K562 (cell line): ENCODE data around the gene GSS. TPM values are rescaled to one million over a fixed set of nuclear protein-coding genes. Genes with fewer than 3 reads are reported as not detected.

Experiments
- ATAC-seq: fragments of 200-7000 bp; cut with Tn5 transposase; 3 replicates; pipeline ENCODE4 v1.9.1; 2020; ENCODE audit warnings: moderate library complexity
- BruUV-seq: library from RNA; stranded (reverse); fragments of 400-500 nt; replicated peaks from 2 replicates; lab custom pipeline; 2021; lab: Mats Ljungman, UMichigan
- CTCF ChIA-PET: fragments of 300-600 bp; formaldehyde crosslinking; extraction: SDS; loops from one replicate; lab custom pipeline; 2021; ENCODE audit warnings: low intra/inter-chr PET ratio; lab: Yijun Ruan, JAX
- POLR2A ChIA-PET: fragments of 300-600, 350-650 bp; sonication (Branson Sonifier 250); formaldehyde crosslinking; extraction: SDS; loops from one replicate; lab custom pipeline; 2021; ENCODE audit warnings: antibody characterized with exemption, inconsistent platforms; lab: Yijun Ruan, JAX
- DNase-seq, 4 experiments: peaks; one replicate each; pipeline versions ENCODE4 v3.0.0 to v3.0.0-alpha.2; 2011 to 2018; ENCODE audit warnings: low spot score in 3 of 4, mixed read lengths in 3 of 4; ENCODE audit errors: extremely low read depth in 1 of 4
- FAIRE-seq: peaks from 2 replicates; lab custom pipeline; 2011; peaks lifted over from hg19 to GRCh38; lab: Jason Lieb, UNC
- H2AFZ ChIP-seq: 2 replicates; pipeline ENCODE4 v1.6.0; 2011; ENCODE audit warnings: low read depth, low read length, control low read depth, inconsistent platforms
- H3K27ac ChIP-seq: fragments of 200-600 bp; 3 replicates; pipeline ENCODE4 v1.8.0; 2011; ENCODE audit warnings: low read depth, mild to moderate bottlenecking, control low read depth, inconsistent platforms, low read length, moderate library complexity, mixed read lengths; ENCODE audit errors: extremely low read depth
- H3K27me3 ChIP-seq, 2 experiments: fragments of 300-600 bp in 1 of 2; 2 replicates in 1 of 2; 3 replicates in 1 of 2; pipeline versions ENCODE4 v1.6.0 to v1.8.0; 2011; ENCODE audit warnings: inconsistent platforms in 2 of 2, low read length in 2 of 2, mild to moderate bottlenecking in 1 of 2, mixed read lengths in 1 of 2, moderate library complexity in 1 of 2; ENCODE audit not compliant: control insufficient read depth in 2 of 2, insufficient read depth in 2 of 2
- H3K36me3 ChIP-seq: fragments of 300-600 bp; 3 replicates; pipeline ENCODE4 v1.8.0; 2011; ENCODE audit warnings: mild to moderate bottlenecking, low read length, inconsistent platforms; ENCODE audit not compliant: control insufficient read depth, insufficient read depth
- H3K4me1 ChIP-seq, 2 experiments: fragments of 200-600 bp in 1 of 2; replicated peaks in 1 of 2; 2 replicates in 1 of 2; 3 replicates in 1 of 2; pipeline versions ENCODE4 v1.5.1 to v1.8.0; 2011; ENCODE audit warnings: inconsistent platforms in 2 of 2, low read length in 2 of 2, mild to moderate bottlenecking in 1 of 2, mixed read lengths in 1 of 2, moderate library complexity in 1 of 2; ENCODE audit not compliant: control insufficient read depth in 2 of 2, insufficient read depth in 2 of 2
- H3K4me2 ChIP-seq: 2 replicates; pipeline ENCODE4 v1.6.1; 2011; ENCODE audit warnings: low read length, control low read depth, inconsistent platforms, mixed read lengths; ENCODE audit not compliant: insufficient read depth
- H3K4me3 ChIP-seq: fragments of 200-600 bp; sonication (generic), shearing (Covaris generic); 2 replicates; pipeline ENCODE4 v1.5.1; 2016; ENCODE audit warnings: control low read depth, inconsistent platforms
- H3K79me2 ChIP-seq: fragments of 200-600 bp; 3 replicates; pipeline ENCODE4 v1.8.0; 2011; ENCODE audit warnings: low read length, inconsistent platforms; ENCODE audit not compliant: control insufficient read depth, insufficient read depth
- H3K9ac ChIP-seq, 2 experiments: 2 replicates each; pipeline versions ENCODE4 v1.6.0 to v1.6.1; 2011; ENCODE audit warnings: low read depth in 2 of 2, low read length in 2 of 2, control low read depth in 1 of 2, inconsistent platforms in 1 of 2, mild to moderate bottlenecking in 1 of 2, mixed read lengths in 1 of 2; ENCODE audit not compliant: insufficient read depth in 1 of 2
- H3K9me1 ChIP-seq: one replicate; pipeline ENCODE4 v1.6.0; 2011; ENCODE audit warnings: inconsistent platforms, mild to moderate bottlenecking, low read length, moderate library complexity; ENCODE audit not compliant: control insufficient read depth, insufficient read depth
- H3K9me3 ChIP-seq: replicated peaks from 2 replicates; pipeline ENCODE4 v1.5.1; 2011; ENCODE audit warnings: low read depth, low read length, inconsistent platforms; ENCODE audit not compliant: control insufficient read depth, insufficient read depth
- H4K20me1 ChIP-seq: replicated peaks from 2 replicates; pipeline ENCODE4 v1.6.1; 2011; ENCODE audit warnings: low read length, inconsistent platforms, mixed read lengths; ENCODE audit not compliant: control insufficient read depth, insufficient read depth
- ARID3A ChIP-seq: IDR thresholded peaks from 2 replicates; pipeline ENCODE4 v1.6.1; 2012; ENCODE audit warnings: low read depth, low read length, improper control_type of control experiment, borderline replicate concordance
- CHD7 ChIP-seq: fragments of 200-600 bp; sonication (generic); IDR thresholded peaks from one replicate; pipeline ENCODE4 v1.6.1; 2012; ENCODE audit warnings: mild to moderate bottlenecking, low read depth, low read length, inconsistent platforms
- ELF4 ChIP-seq: fragments of 450-650 bp; formaldehyde crosslinking; IDR thresholded peaks from 2 replicates; pipeline ENCODE4 v1.4.0; 2022; ENCODE audit warnings: missing genetic modification characterization
- MEF2D ChIP-seq: conservative IDR thresholded peaks from 2 replicates; pipeline ENCODE4 v1.6.1; 2016; ENCODE audit warnings: low read depth, missing genetic modification characterization, missing compliant biosample characterization
- MXI1 ChIP-seq: IDR thresholded peaks from 2 replicates; pipeline ENCODE4 v1.6.1; 2011; ENCODE audit warnings: low read depth, mild to moderate bottlenecking, improper control_type of control experiment, low read length
- MYNN ChIP-seq, 2 experiments: sonication (generic); formaldehyde crosslinking in 1 of 2; IDR thresholded peaks; 2 replicates each; pipeline versions ENCODE4 v1.5.0 to v1.6.1; 2016 to 2020; ENCODE audit warnings: antibody characterized with exemption in 1 of 2, missing genetic modification reagents in 1 of 2
- POLR2A ChIP-seq: fragments of 450-650 bp; conservative IDR thresholded peaks from 2 replicates; pipeline ENCODE4 v1.6.1; 2016
- POLR2B ChIP-seq: fragments of 450-650 bp; IDR thresholded peaks from 2 replicates; pipeline ENCODE4 v1.6.1; 2018; ENCODE audit warnings: low read depth; ENCODE audit not compliant: partially characterized antibody
- ZNF780A ChIP-seq: fragments of 250-450 bp; sonication (Bioruptor Pico); IDR thresholded peaks from 2 replicates; pipeline ENCODE4 v1.5.0; 2021; ENCODE audit warnings: mild to moderate bottlenecking
- WGBS: fragments of 100-300 bp; shearing (Covaris generic); methylation state at CpG from one replicate; pipeline ENCODE4 v1.1.6; 2016; ENCODE audit warnings: low coverage, mixed read lengths; ENCODE audit not compliant: insufficient coverage; ENCODE audit errors: missing lambda C conversion rate; 5-methylcytosine and 5-hydroxymethylcytosine counted together
- in situ Hi-C: fragments of 300-500 bp; cut with MboI; formaldehyde crosslinking; loops from 4 replicates; pipeline ENCODE4 v1.15.0; 2018; ENCODE audit warnings: inconsistent platforms, mixed read lengths
- intact Hi-C: fragments of 100-400 bp; cut with micrococcal nuclease; formaldehyde crosslinking; loops from 2 replicates; pipeline ENCODE4 v1.14.2; 2022
- polyA plus RNA-seq, 8 experiments: library from polyadenylated mRNA; depleted of rRNA in 4 of 8; stranded (reverse) in 5 of 8; unstranded in 3 of 8; fragments of >200 nt; fragmentation: Nextera tagmentation in 2 of 8; fragmentation: Illumina TruSeq in 1 of 8; extraction: Ambion mirVana in 2 of 8; extraction: Trizol in 1 of 8; gene quantifications; 2 replicates each; pipeline versions ENCODE4 v1.2.1 to v1.2.3, GENCODE V29; 2011 to 2014; ENCODE audit warnings: inconsistent platforms in 1 of 8, missing spikeins in 1 of 8
- total RNA-seq, 7 experiments: library from RNA; depleted of rRNA in 6 of 7; stranded (reverse); fragments of >200 nt in 6 of 7; fragmentation: Illumina TruSeq in 2 of 7; extraction: Trizol in 2 of 7; gene quantifications; 2 replicates each; pipeline versions ENCODE4 v1.2.1 to v1.2.3, GENCODE V29; 2011 to 2021; ENCODE audit warnings: low replicate concordance in 1 of 7
- TF ChIP-seq, protein P1 (sequence below): sonication (generic); formaldehyde crosslinking; IDR thresholded peaks from 2 replicates; pipeline ENCODE4 v1.9.0; 2022; ENCODE audit warnings: mild to moderate bottlenecking, missing genetic modification reagents

GSS gene
- total and polyA plus RNA-seq, 9 of the 15 experiments (the other 6 are each of a cell fraction or from before 2014, with no cell fraction given) = 18.4 to 165 (median 89.4) TPM

DNA sequence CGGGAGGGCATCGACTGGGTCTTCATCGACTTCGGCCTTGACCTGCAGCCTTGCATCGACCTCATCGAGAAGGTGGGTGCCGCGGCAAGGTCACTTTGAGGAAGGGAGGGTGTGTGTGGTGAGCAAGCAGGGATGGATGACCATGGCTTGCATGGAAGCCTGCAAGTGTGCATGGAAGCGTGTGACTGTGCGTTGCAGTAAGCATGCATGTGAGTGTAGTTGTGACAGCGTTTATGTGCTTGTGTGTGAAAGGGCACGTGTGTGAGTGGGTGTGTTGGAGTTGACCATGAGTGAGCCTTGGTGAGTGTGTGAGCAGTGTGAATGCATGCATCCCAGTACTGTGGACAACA, 32.6 kb upstream of the GSS start:
- Histone ChIP-seq H4K20me1 (peaks cover 4% of the 10 kb centered on the region; the same call in 1 of the 2 replicates), H3K9me3 (no peaks in the 10 kb centered on the region), H3K79me2 (no peaks in the 10 kb centered on the region), H3K4me1 (peaks cover 0 to 42% of the 10 kb centered on the region in 2 experiments; a peak in 3 of 5 replicates), H2AFZ (no peak overlapping the region), H3K9me1 (no peaks in the 10 kb centered on the region), H3K36me3 (no peaks in the 10 kb centered on the region; the same call in 2 of the 3 replicates), H3K4me2 (no peak overlapping the region), H3K27me3 (no peaks in the 10 kb centered on the region), H3K9ac (no peak overlapping the region), H3K4me3 (no peak overlapping the region), H3K27ac (no peak overlapping the region)
- intact Hi-C loops (no loop called here), in situ Hi-C loops (no loop called here)
- FAIRE-seq = peak; percentile 51
- BruUV-seq = no TSS peak
- WGBS = 68% methylated on average over 12 of the region's 12 CpGs
- ATAC-seq = no peak
- ChIA-PET CTCF (no interaction called here), POLR2A (interaction anchor here (0.6 to 1.4 kb wide), 5 partner anchors 10 to 823 kb away, joined by 3 to 5 read pairs (median 3); no protein-coding TSS in a partner anchor)
- no peak for DNase-seq
- TF ChIP-seq MEF2D (tag) (no peak), ELF4 (CRISPR knock-in tag) (0 out of 2 replicates have a peak, but pooled peaks have one; percentile 30), MXI1 (no peak), MYNN (IDR thresholded peaks at IDR 0.05) (0 out of 2 replicates have a peak, but pooled peaks have one; percentile 19), MYNN (CRISPR knock-in tag; IDR thresholded peaks at IDR 0.05) (no peak), POLR2A (0 out of 2 replicates have a peak, but pooled peaks have one; percentile 32), ZNF780A (CRISPR knock-in tag) (no peak), POLR2B (peak; percentile 23), CHD7 (no peak), ARID3A (no peak)
- TF ChIP-seq, protein P1, sequence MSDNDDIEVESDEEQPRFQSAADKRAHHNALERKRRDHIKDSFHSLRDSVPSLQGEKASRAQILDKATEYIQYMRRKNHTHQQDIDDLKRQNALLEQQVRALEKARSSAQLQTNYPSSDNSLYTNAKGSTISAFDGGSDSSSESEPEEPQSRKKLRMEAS (CRISPR knock-in tag) = peak; percentile 40; the same call in 1 of the 2 replicates
